Measurements from ENCODE around the gene MICAL3.
"Not testable (repeated sequence)": the region's sequence is repeated elsewhere in the genome, so short reads cannot be mapped to it uniquely, and the experiment has no call there.

The MICAL3 gene

DNA sequence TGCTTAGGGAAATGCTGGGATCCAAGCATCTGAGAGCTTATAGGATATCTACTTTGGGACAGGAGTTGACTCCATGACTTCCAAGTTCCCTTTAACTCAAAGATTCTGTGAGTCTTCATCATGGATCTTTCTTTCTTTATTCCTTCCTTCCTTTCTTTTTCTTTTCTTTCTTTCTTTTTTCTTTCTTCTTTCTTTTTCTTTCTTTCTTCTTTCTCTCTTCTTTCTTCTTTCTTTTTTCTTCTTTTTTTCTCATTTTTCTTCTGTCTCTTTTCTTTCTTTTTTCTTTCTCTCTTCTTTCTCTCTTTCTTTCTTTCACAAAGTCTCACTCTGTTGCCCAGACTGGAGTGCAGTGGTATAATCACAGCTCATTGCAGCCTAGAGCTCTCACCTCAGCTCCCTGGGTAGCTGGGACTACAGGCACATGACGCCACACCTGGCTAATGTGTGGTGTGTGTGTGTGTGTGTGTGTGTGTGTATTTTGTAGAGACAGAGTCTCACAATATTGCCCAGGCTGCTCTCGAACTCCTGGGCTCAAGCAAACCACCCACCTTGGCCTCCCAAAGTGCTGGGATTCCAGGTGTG lies 5.4 kb upstream of the MICAL3 start:
- ATAC-seq (ENCODE audit: low read depth) (no peak), DNase-seq (ENCODE audit: low spot score) (no peak)
- H3K4me3 ChIP-seq (ENCODE audit: severe bottlenecking): no peak overlapping the region
- no peaks in the 10 kb centered on the region for H3K9me3 ChIP-seq (ENCODE audit: severe bottlenecking)
- H3K27ac ChIP-seq (ENCODE audit: poor library complexity, severe bottlenecking): peak overlapping the region; percentile 100
- peaks cover 39% of the 10 kb centered on the region for H3K4me1 ChIP-seq (ENCODE audit: insufficient read depth, poor library complexity, severe bottlenecking)
- TF ChIP-seq, protein P1, sequence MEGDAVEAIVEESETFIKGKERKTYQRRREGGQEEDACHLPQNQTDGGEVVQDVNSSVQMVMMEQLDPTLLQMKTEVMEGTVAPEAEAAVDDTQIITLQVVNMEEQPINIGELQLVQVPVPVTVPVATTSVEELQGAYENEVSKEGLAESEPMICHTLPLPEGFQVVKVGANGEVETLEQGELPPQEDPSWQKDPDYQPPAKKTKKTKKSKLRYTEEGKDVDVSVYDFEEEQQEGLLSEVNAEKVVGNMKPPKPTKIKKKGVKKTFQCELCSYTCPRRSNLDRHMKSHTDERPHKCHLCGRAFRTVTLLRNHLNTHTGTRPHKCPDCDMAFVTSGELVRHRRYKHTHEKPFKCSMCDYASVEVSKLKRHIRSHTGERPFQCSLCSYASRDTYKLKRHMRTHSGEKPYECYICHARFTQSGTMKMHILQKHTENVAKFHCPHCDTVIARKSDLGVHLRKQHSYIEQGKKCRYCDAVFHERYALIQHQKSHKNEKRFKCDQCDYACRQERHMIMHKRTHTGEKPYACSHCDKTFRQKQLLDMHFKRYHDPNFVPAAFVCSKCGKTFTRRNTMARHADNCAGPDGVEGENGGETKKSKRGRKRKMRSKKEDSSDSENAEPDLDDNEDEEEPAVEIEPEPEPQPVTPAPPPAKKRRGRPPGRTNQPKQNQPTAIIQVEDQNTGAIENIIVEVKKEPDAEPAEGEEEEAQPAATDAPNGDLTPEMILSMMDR (IDR thresholded peaks at IDR 0.05; ENCODE audit: poor library complexity, severe bottlenecking): no peak
- H3K36me3 ChIP-seq (ENCODE audit: low read depth): no peaks in the 10 kb centered on the region
- no peaks in the 10 kb centered on the region for H3K27me3 ChIP-seq (ENCODE audit: insufficient read depth, poor library complexity, severe bottlenecking)

DNA sequence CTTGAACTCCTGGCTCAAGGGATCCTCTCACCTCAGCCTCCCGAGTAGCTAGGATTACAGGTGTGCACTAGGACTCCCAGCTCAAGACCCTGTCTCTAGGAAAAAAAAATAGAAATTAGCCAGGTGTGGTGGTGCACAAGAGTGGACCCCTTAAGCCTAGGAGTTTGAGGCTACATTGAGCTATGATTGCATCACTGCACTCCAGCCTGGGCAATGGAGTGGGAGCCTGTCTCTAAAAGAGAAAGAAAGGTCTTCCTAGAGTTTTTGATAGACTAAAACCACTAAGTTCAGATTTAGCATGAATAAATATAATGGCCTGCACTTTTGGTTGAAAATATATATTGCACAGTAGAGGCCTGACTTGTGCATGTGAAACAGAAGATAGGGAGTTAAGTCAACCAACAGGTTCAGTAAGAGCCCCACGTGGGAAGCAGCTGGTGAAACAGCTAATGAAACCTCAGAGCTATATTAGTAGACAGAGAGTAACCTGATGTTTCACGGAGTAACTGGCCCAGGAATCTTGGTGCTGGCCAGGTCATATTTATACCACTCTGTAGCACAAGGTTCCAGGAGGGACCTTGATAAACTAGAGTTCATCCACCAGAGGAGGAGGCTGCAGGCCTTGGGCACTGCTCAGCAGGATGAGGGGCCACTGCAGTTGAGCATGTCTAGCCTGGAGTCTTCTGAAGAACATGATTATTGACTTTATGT lies 4.6 kb upstream of the MICAL3 start:
- Histone ChIP-seq H3K9me3 (ENCODE audit: severe bottlenecking) (no peaks in the 10 kb centered on the region), H3K27me3 (ENCODE audit: insufficient read depth, poor library complexity, severe bottlenecking) (no peaks in the 10 kb centered on the region), H3K4me1 (ENCODE audit: insufficient read depth, poor library complexity, severe bottlenecking) (peaks cover 41% of the 10 kb centered on the region), H3K4me3 (ENCODE audit: severe bottlenecking) (no peak overlapping the region), H3K27ac (ENCODE audit: poor library complexity, severe bottlenecking) (no peak overlapping the region), H3K36me3 (ENCODE audit: low read depth) (no peaks in the 10 kb centered on the region)
- no peak for DNase-seq (ENCODE audit: low spot score)
- TF ChIP-seq, protein P1 (IDR thresholded peaks at IDR 0.05; ENCODE audit: poor library complexity, severe bottlenecking): no peak
- no peak for ATAC-seq (ENCODE audit: low read depth)

DNA sequence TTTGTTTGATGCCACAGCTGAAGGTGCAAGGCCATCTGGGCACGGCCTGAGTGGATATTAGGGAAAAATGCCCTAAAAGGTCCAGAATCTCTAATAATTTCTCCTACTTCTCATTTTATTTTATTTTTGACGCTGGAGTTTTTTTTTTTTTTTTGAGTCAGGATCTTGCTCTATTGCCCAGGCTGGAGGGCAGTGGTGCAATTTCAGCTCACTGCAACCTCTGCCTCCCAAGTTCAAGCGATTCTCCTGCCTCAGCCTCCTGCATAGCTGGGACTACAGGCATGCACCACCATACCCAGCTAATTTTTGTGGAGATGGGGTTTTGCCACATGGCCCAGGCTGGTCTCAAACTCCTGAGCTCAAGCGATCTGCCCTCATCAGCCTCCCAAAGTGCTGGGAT lies 1.5 kb upstream of the MICAL3 start:
- not testable (repeated sequence) for H3K9me3 ChIP-seq (ENCODE audit: severe bottlenecking); ATAC-seq (ENCODE audit: low read depth); H3K36me3 ChIP-seq (ENCODE audit: low read depth); H3K4me3 ChIP-seq (ENCODE audit: severe bottlenecking); DNase-seq (ENCODE audit: low spot score); H3K27me3 ChIP-seq (ENCODE audit: insufficient read depth, poor library complexity, severe bottlenecking); H3K27ac ChIP-seq (ENCODE audit: poor library complexity, severe bottlenecking)
- peaks cover 30% of the 10 kb centered on the region for H3K4me1 ChIP-seq (ENCODE audit: insufficient read depth, poor library complexity, severe bottlenecking)

DNA sequence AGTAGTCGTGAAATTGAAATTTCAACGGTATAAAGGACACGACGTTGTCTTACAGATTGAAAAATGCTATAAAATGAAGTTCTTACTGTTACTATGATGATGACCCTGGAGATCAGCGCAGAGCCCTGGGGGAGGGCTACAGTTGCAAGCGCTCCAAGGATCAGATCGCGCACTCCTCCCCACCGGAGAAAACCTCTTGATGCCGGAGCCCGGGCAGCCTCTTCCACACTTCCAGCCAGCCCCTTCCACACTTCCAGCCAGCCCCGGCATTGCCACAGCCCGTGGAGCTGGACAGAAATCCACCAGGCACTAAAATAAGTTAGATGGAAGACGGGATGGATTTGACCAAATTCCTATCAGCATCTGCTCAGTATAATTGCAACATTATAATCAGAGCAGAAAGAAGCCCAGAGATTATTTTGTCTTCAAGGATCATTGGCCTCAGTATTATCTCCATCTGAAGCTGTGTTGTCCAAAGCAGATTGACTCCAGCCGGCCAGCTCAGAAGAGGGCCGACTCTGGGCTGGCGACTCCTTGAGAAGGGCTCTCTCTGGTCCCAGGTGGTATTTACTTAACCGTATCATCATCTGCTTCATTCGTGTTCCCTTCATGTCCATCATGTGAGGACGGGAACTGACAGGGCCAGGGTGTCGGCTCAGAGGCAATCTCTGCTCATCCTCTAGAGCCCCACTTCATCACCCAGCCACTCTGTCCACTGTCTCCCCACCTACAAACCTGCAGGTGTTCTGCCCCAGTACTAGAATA lies 777 bp upstream of the MICAL3 start:
- ATAC-seq (ENCODE audit: low read depth) (no peak), DNase-seq (ENCODE audit: low spot score) (no peak)
- Histone ChIP-seq H3K4me3 (ENCODE audit: severe bottlenecking) (no peak overlapping the region), H3K27ac (ENCODE audit: poor library complexity, severe bottlenecking) (peak overlapping the region; percentile 86), H3K4me1 (ENCODE audit: insufficient read depth, poor library complexity, severe bottlenecking) (peaks cover 23% of the 10 kb centered on the region), H3K36me3 (ENCODE audit: low read depth) (no peaks in the 10 kb centered on the region), H3K9me3 (ENCODE audit: severe bottlenecking) (no peaks in the 10 kb centered on the region), H3K27me3 (ENCODE audit: insufficient read depth, poor library complexity, severe bottlenecking) (no peaks in the 10 kb centered on the region)
- TF ChIP-seq, protein P1 (IDR thresholded peaks at IDR 0.05; ENCODE audit: poor library complexity, severe bottlenecking): peak; percentile 3

DNA sequence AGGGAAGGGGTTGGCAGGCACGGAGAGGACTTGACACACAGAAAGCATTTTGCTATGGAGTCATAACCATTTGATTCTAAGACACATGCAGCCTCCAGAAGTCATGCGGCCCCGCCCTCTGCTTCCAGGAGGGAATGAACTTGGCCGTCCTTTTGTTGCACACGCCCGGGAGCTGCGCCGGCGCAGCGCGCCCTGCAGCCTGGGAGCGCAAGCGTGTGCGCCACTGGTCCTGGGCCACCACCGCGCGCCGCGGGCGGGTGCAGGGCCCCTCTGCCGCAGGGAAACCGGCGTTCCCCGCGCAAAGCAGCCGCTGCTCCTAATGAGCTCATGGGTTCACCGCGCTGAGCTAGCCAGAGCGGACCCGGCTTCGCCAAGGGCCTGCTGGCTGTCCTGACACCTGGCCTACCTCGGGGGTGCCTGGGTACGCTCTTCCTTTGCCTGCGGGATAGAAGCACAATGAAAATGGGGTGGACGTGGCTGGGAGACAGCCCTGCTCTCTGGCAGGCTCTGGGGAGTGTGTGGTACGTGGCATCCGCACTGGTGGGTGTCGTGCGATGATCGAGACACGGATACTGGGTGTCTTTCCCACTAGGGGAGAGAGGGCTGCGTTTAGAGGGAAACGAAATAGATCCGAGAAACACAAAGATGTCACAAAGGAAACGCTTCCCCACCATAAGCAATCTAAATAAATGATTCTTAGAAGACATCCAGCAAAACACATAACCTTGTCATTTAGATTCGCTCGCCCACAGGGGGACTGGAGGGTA lies 669 bp downstream of the MICAL3 start:
- no peaks in the 10 kb centered on the region for H3K36me3 ChIP-seq (ENCODE audit: low read depth)
- H3K9me3 ChIP-seq (ENCODE audit: severe bottlenecking): no peaks in the 10 kb centered on the region
- peaks cover 22% of the 10 kb centered on the region for H3K4me1 ChIP-seq (ENCODE audit: insufficient read depth, poor library complexity, severe bottlenecking)
- H3K27ac ChIP-seq (ENCODE audit: poor library complexity, severe bottlenecking): peak overlapping the region; percentile 86
- H3K4me3 ChIP-seq (ENCODE audit: severe bottlenecking): peak overlapping the region; percentile 61
- ATAC-seq (ENCODE audit: low read depth): peak; percentile 88
- peak; percentile 79 for DNase-seq (ENCODE audit: low spot score)
- TF ChIP-seq, protein P1 (IDR thresholded peaks at IDR 0.05; ENCODE audit: poor library complexity, severe bottlenecking): no peak
- no peaks in the 10 kb centered on the region for H3K27me3 ChIP-seq (ENCODE audit: insufficient read depth, poor library complexity, severe bottlenecking)
